Cardiac muscle cell (in vitro differentiated cells and primary cell): Measurements from ENCODE around the gene CAPN15. TPM values are rescaled to one million over a fixed set of nuclear protein-coding genes. Genes with fewer than 3 reads are reported as not detected.
"Not testable (repeated sequence)": the region's sequence is repeated elsewhere in the genome, so short reads cannot be mapped to it uniquely, and the experiment has no call there.

Experiments used
- DNase-seq, 2 donors: peaks; one replicate each; pipeline versions ENCODE4 v3.0.0 to v3.0.0-alpha.2; 2010 to 2017; ENCODE audit warnings: low read depth in 1 of 2, low spot score in 1 of 2
- H3K27ac ChIP-seq: fragments of 200-600 bp; sonication (generic); 2 replicates; pipeline ENCODE4 v1.5.1; 2016
- H3K27me3 ChIP-seq: fragments of 200-600 bp; sonication (generic); 2 replicates; pipeline ENCODE4 v1.6.0; 2016; ENCODE audit warnings: control low read depth
- H3K36me3 ChIP-seq: fragments of 200-600 bp; sonication (generic); 2 replicates; pipeline ENCODE4 v1.5.1; 2016; ENCODE audit warnings: control low read depth
- H3K4me1 ChIP-seq: fragments of 200-600 bp; sonication (generic); 2 replicates; pipeline ENCODE4 v1.8.1; 2017; ENCODE audit warnings: low read depth, mild to moderate bottlenecking, mixed run types
- H3K4me3 ChIP-seq: fragments of 200-600 bp; sonication (generic); 2 replicates; pipeline ENCODE4 v1.5.1; 2016; ENCODE audit warnings: mild to moderate bottlenecking
- H3K9me3 ChIP-seq: fragments of 200-600 bp; sonication (generic); 2 replicates; pipeline ENCODE4 v1.5.1; 2017; ENCODE audit warnings: low read depth, mild to moderate bottlenecking, control low read depth
- CTCF ChIP-seq: IDR thresholded peaks from 2 replicates; pipeline ENCODE4 v1.5.1; 2012; ENCODE audit warnings: low read depth, mild to moderate bottlenecking, low read length
- polyA plus RNA-seq: library from polyadenylated mRNA; unstranded; fragments of >200 nt; fragmentation: Nextera tagmentation; extraction: Ambion mirVana; gene quantifications from 2 replicates; pipeline ENCODE4 v1.2.1, GENCODE V29; 2016
- total RNA-seq: library from RNA; depleted of rRNA; stranded (reverse); fragments of >200 nt; gene quantifications from 2 replicates; pipeline ENCODE4 v1.2.3, GENCODE V29; 2016

The CAPN15 gene
- total RNA-seq (58.2 and 63.3 TPM in 2 replicates), polyA plus RNA-seq (19.0 and 38.1 TPM in 2 replicates)

GRCh38 chr16:527015-527903 is at the start of gene CAPN15:
CAPN15 (plus strand) TSS chr16:527712; CDS start chr16:546839, 19,127 bp downstream.
- peak; percentile 92 to 94 for DNase-seq
- no peak for TF ChIP-seq CTCF
- H3K27me3 ChIP-seq = no peaks in the 10 kb centered on the region
- no peaks in the 10 kb centered on the region for H3K36me3 ChIP-seq
- H3K9me3 ChIP-seq = no peaks in the 10 kb centered on the region
- H3K27ac ChIP-seq = peak within 1 kb of the TSS; percentile 98
- H3K4me3 ChIP-seq = peak within 1 kb of the TSS; percentile 75
- peaks cover 23% of the 10 kb centered on the region for H3K4me1 ChIP-seq

- not testable (repeated sequence) for H3K36me3 ChIP-seq, H3K9me3 ChIP-seq, H3K27me3 ChIP-seq, H3K27ac ChIP-seq, DNase-seq, H3K4me3 ChIP-seq
- peaks cover 12% of the 10 kb centered on the region for H3K4me1 ChIP-seq
These were observed 49.2 kb upstream of the CAPN15 start for GRCh38 chr16:478287-478686.

DNA sequence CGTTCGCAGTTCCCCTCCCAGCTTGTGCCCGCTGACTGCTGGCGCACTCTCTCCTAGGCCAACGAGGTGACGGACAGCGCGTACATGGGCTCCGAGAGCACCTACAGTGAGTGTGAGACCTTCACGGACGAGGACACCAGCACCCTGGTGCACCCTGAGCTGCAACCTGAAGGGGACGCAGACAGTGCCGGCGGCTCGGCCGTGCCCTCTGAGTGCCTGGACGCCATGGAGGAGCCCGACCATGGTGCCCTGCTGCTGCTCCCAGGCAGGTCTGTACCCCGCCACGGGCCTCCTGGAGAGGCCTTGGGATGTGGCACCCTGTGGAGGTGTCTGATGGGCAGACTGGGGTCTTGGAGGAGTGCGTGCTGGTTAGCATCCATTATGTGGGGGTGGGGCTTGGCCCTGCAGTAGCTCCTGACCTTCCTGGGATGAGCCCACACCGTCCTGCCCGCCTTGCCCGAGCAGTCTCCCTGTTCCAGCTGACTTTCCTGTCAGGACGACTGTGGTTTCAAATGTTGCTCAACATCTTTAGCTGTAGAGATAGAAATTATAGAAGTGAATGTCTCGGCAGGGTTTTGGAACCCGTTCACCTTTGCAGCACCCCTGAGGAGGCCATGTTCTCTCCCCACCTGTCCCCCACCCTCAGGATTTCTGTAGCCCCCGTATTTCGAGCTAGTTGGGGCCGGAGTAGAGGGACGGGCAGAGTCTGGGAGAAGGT is 44.9 kb upstream of the CAPN15 start:
- TF ChIP-seq CTCF = no peak
- Histone ChIP-seq H3K4me3 (no peak overlapping the region), H3K36me3 (no peaks in the 10 kb centered on the region), H3K27me3 (no peaks in the 10 kb centered on the region), H3K27ac (peak overlapping the region; percentile 91), H3K9me3 (no peaks in the 10 kb centered on the region), H3K4me1 (peaks cover 21% of the 10 kb centered on the region)
- DNase-seq = no peak

DNA sequence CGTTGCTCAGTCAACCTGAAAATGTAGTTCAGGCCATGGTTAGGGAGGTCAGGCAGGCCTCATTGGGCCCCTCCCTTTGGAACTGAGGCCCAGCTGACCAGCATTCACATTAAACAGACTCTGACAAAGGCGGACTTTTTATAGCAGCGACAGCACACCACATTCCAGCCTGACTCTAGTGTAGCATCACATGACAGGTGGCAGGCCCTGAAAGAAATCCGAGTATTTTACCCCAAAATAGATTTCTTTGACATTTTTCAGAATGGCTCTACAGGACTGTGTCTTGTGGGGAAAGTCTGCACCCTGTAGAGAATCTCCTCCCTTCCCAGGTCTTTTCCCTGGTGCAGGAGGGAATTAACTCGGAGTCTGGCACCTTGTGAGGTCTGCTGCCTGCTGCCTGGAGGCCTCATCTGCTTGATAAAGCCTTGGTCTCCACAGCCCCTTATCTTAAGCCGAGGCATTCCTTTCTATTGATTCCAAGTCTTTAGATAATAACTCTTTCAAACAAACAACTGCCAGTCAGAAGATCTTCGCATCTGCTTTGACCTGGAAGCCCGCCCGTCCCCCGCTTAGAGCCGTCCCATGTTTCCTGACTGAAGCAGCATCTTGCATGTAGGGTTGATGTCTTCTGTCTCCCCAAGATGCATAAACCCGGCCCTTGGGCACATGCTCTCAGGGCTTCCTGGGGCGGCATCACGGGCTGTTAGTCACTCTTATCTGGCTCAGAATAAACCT is 44.0 kb upstream of the CAPN15 start:
- no peak for TF ChIP-seq CTCF
- H3K27ac ChIP-seq = peak overlapping the region; percentile 91
- H3K4me1 ChIP-seq = peaks cover 21% of the 10 kb centered on the region
- H3K9me3 ChIP-seq = no peaks in the 10 kb centered on the region
- no peak overlapping the region for H3K4me3 ChIP-seq
- H3K27me3 ChIP-seq = no peaks in the 10 kb centered on the region
- H3K36me3 ChIP-seq = no peaks in the 10 kb centered on the region
- peak; percentile 21 to 64 for DNase-seq

DNA sequence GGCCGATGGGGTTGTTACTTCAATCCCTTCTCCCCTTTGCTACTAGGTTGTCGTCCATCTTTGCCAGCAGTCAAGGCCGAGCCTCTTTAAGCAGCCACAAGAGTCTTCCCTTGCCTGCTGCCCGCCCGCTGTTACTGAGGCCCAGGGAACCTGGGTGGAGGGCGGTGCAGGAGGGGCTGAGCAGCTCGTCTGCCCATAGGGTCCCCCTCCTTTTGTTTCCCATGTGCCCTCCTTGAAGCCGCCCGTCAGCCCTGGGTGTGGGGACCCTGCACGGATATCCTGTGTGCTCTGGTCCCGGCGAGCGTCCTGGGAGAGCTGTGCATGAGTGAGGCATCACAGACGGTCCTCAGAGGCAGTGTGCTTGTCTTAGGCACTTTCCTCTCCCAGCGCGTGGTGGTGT is 37.9 kb upstream of the CAPN15 start:
- Histone ChIP-seq H3K36me3 (peaks cover 8% of the 10 kb centered on the region), H3K27me3 (no peaks in the 10 kb centered on the region), H3K4me3 (no peak overlapping the region), H3K4me1 (no peaks in the 10 kb centered on the region), H3K27ac (no peak overlapping the region), H3K9me3 (no peaks in the 10 kb centered on the region)
- no peak for TF ChIP-seq CTCF
- no peak for DNase-seq
